HCT116 (cell line): ENCODE data around the gene AURKAIP1. TPM values are rescaled to one million over a fixed set of nuclear protein-coding genes. Genes with fewer than 3 reads are reported as not detected.
A peak's percentile ranks its signal among the peaks of the same experiment; 100 is the strongest.

Experiments
- ATAC-seq: fragments of 200-7000 bp; cut with Tn5 transposase; 2 replicates; pipeline ENCODE4 v1.9.1; 2020; ENCODE audit warnings: mild to moderate bottlenecking, moderate library complexity
- BruUV-seq: library from RNA; stranded (reverse); fragments of 400-500 nt; replicated peaks from 2 replicates; lab custom pipeline; 2021; lab: Mats Ljungman, UMichigan
- CTCF ChIA-PET: fragments of 300-600 bp; sonication (Branson Sonifier 250); formaldehyde crosslinking; loops from one replicate; lab custom pipeline; 2021; ENCODE audit warnings: antibody characterized with exemption; lab: Charles Lee
- POLR2A ChIA-PET: fragments of 300-600, 350-600 bp; sonication (Branson Sonifier 250); formaldehyde crosslinking; loops from one replicate; lab custom pipeline; 2021; ENCODE audit warnings: antibody characterized with exemption; lab: Charles Lee
- RAD21 ChIA-PET, 2 experiments: fragments of 300-600 bp; sonication (Branson Sonifier 250); formaldehyde crosslinking; loops; one replicate each; lab custom pipeline; 2023; ENCODE audit warnings: low total read pairs in 2 of 2; ENCODE audit not compliant: uncharacterized antibody in 2 of 2, unreplicated experiment in 2 of 2, low non-redundant PET in 1 of 2; lab: Charles Lee
- DNase-seq: peaks from one replicate; pipeline ENCODE4 v3.0.0-alpha.2; 2010; ENCODE audit warnings: low read depth, low spot score
- H2AFZ ChIP-seq: fragments of 200-600 bp; shearing (Covaris generic), sonication (generic); 2 replicates; pipeline ENCODE4 v1.6.1; 2017; ENCODE audit warnings: low read depth, mixed run types, mixed read lengths, antibody characterized with exemption, low read length; ENCODE audit not compliant: poor library complexity, severe bottlenecking
- H3K27ac ChIP-seq: 2 replicates; pipeline ENCODE4 v1.5.1; 2012; ENCODE audit warnings: low read depth, low read length
- H3K27me3 ChIP-seq: fragments of 200-600 bp; sonication (generic); 2 replicates; pipeline ENCODE4 v1.6.1; 2016; ENCODE audit warnings: mixed run types, low read length, mixed read lengths; ENCODE audit not compliant: insufficient read depth
- H3K36me3 ChIP-seq, 2 experiments: fragments of 200-500 bp in 1 of 2; fragments of 200-600 bp in 1 of 2; sonication (Bioruptor generic) in 1 of 2; sonication (generic) in 1 of 2; 2 replicates each; pipeline versions ENCODE4 v1.5.1 to v1.6.1; 2014 to 2016; ENCODE audit warnings: low read length in 2 of 2, inconsistent platforms in 1 of 2, mixed read lengths in 1 of 2, mixed run types in 1 of 2; ENCODE audit not compliant: insufficient read depth in 2 of 2, control insufficient read depth in 1 of 2
- H3K4me1 ChIP-seq, 2 experiments: fragments of 200-600 bp in 1 of 2; sonication (generic) in 1 of 2; 2 replicates each; pipeline versions ENCODE4 v1.5.1 to v1.6.1; 2012 to 2017; ENCODE audit warnings: low read length in 2 of 2, inconsistent platforms in 1 of 2, mild to moderate bottlenecking in 1 of 2, mixed read lengths in 1 of 2, mixed run types in 1 of 2, moderate library complexity in 1 of 2; ENCODE audit not compliant: insufficient read depth in 2 of 2, control insufficient read depth in 1 of 2
- H3K4me2 ChIP-seq: fragments of 200-600 bp; sonication (generic); 2 replicates; pipeline ENCODE4 v1.6.1; 2017; ENCODE audit warnings: mixed run types, low read length, mixed read lengths
- H3K4me3 ChIP-seq, 2 experiments: fragments of 200-600 bp in 1 of 2; sonication (generic) in 1 of 2; replicated peaks in 1 of 2; 2 replicates each; pipeline ENCODE4 v1.5.1; 2011 to 2016; ENCODE audit warnings: low read length in 2 of 2, control low read depth in 1 of 2, low read depth in 1 of 2, mild to moderate bottlenecking in 1 of 2, mixed read lengths in 1 of 2, mixed run types in 1 of 2
- H3K79me2 ChIP-seq: fragments of 200-600 bp; sonication (generic); 2 replicates; pipeline ENCODE4 v1.6.1; 2017; ENCODE audit warnings: mild to moderate bottlenecking, mixed run types, low read length, moderate library complexity, mixed read lengths; ENCODE audit not compliant: insufficient read depth
- H3K9ac ChIP-seq: fragments of 200-600 bp; sonication (generic); 2 replicates; pipeline ENCODE4 v1.6.1; 2016; ENCODE audit warnings: low read length, mixed read lengths
- H3K9me2 ChIP-seq: fragments of 200-600 bp; sonication (generic), shearing (Covaris generic); 2 replicates; pipeline ENCODE4 v1.6.1; 2017; ENCODE audit warnings: mixed run types, mild to moderate bottlenecking, moderate library complexity; ENCODE audit not compliant: insufficient read depth
- H3K9me3 ChIP-seq, 2 experiments: fragments of 200-500 bp in 1 of 2; fragments of 200-600 bp in 1 of 2; sonication (Bioruptor generic) in 1 of 2; sonication (generic) in 1 of 2; 2 replicates each; pipeline ENCODE4 v1.6.1; 2014 to 2017; ENCODE audit warnings: low read length in 2 of 2, mixed read lengths in 2 of 2, inconsistent platforms in 1 of 2, low read depth in 1 of 2, mild to moderate bottlenecking in 1 of 2, mixed run types in 1 of 2, moderate library complexity in 1 of 2; ENCODE audit not compliant: control insufficient read depth in 1 of 2, insufficient read depth in 1 of 2
- H4K20me1 ChIP-seq: fragments of 200-600 bp; sonication (generic), shearing (Covaris generic); 2 replicates; pipeline ENCODE4 v1.6.1; 2017; ENCODE audit warnings: mixed run types, mild to moderate bottlenecking, moderate library complexity; ENCODE audit not compliant: insufficient read depth
- CBX3 ChIP-seq: IDR thresholded peaks from 2 replicates; pipeline ENCODE4 v1.6.1; 2012; ENCODE audit warnings: low read depth
- CEBPB ChIP-seq: IDR thresholded peaks from 2 replicates; pipeline ENCODE4 v1.6.1; 2012; ENCODE audit warnings: low read depth
- EGR1 ChIP-seq: IDR thresholded peaks from 2 replicates; pipeline ENCODE4 v1.6.1; 2012; ENCODE audit warnings: low read depth
- ELF1 ChIP-seq: IDR thresholded peaks from 2 replicates; pipeline ENCODE4 v1.6.1; 2012; ENCODE audit warnings: low read depth, borderline replicate concordance
- EZH2phosphoT487 ChIP-seq: fragments of 200-600 bp; IDR thresholded peaks from 2 replicates; pipeline ENCODE4 v1.6.1; 2018; ENCODE audit warnings: antibody characterized with exemption, borderline replicate concordance
- JUND ChIP-seq: IDR thresholded peaks from 2 replicates; pipeline ENCODE4 v1.6.1; 2012
- POLR2A ChIP-seq: IDR thresholded peaks from 2 replicates; pipeline ENCODE4 v1.7.0; 2011; ENCODE audit warnings: borderline replicate concordance; ENCODE audit not compliant: insufficient read depth, insufficient read length; ENCODE audit errors: extremely low read depth
- POLR2AphosphoS5 ChIP-seq: IDR thresholded peaks from 2 replicates; pipeline ENCODE4 v1.6.1; 2011; ENCODE audit warnings: mild to moderate bottlenecking, low read depth, low read length, moderate library complexity
- RAD21 ChIP-seq: IDR thresholded peaks from 2 replicates; pipeline ENCODE4 v1.6.1; 2012; ENCODE audit warnings: low read depth, mild to moderate bottlenecking
- SIN3A ChIP-seq: IDR thresholded peaks from 2 replicates; pipeline ENCODE4 v1.6.1; 2012; ENCODE audit warnings: low read depth
- ZFX ChIP-seq: fragments of 450-650 bp; IDR thresholded peaks from 2 replicates; pipeline ENCODE4 v1.6.1; 2017
- intact Hi-C: fragments of 100-400 bp; cut with micrococcal nuclease; formaldehyde crosslinking; loops from 2 replicates; pipeline ENCODE4 v1.10.0; 2022
- total RNA-seq: library from RNA; stranded (reverse); gene quantifications from one replicate; pipeline ENCODE4 v1.2.1, GENCODE V29; 2021; ENCODE audit not compliant: unreplicated experiment
- TF ChIP-seq, protein P1 (sequence below): IDR thresholded peaks from 2 replicates; pipeline ENCODE4 v1.6.1; 2012; ENCODE audit warnings: low read depth
- TF ChIP-seq, protein P2 (sequence below): IDR thresholded peaks from 2 replicates; pipeline ENCODE4 v1.6.1; 2011; ENCODE audit warnings: mild to moderate bottlenecking, low read length, moderate library complexity; ENCODE audit not compliant: insufficient replicate concordance; ENCODE audit errors: extremely low read depth
- TF ChIP-seq, protein P3 (sequence below): IDR thresholded peaks from 2 replicates; pipeline ENCODE4 v1.6.1; 2012

AURKAIP1 gene
- total RNA-seq, 1 experiment from 2014 or later = 200 TPM

DNA sequence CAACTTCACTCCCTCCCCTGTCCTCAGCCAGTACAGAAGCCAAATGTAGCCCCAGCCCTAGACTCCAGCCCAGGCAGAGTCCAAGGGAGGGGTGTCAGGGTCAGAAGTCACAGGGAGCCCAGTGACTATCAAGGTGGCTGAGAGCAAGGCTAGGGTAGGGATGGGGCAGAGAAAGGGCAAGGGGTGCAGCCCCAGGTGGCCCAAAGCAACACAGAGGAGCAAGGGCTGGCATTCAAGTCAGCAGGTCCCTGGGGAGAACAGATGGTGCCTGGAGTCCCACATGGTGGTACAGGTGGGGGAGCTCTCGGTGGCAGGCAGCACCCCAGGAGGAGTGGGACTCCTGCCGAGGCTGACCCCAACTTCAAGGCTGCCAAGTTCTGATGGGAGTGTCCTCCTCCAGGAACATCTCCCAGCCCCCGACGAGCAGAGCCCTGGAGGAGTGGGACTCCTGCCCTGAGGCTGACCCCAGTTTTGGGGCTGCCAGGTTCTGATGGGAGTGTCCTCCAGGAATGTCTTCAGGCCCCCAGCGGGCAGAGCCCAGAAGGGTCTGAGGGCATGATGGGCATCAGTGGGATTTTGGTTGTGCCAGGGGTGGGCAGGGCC lies 22.1 kb downstream of the AURKAIP1 start:
- ATAC-seq = no peak
- ChIA-PET RAD21 (no interaction called here), CTCF (no interaction called here)
- intact Hi-C loops = no loop called here
- no peak for DNase-seq
- no peaks in the 10 kb centered on the region for H3K9me2 ChIP-seq
- no peaks in the 10 kb centered on the region for H3K27me3 ChIP-seq
- peaks cover 10% of the 10 kb centered on the region for H3K79me2 ChIP-seq
- TF ChIP-seq, protein P1, sequence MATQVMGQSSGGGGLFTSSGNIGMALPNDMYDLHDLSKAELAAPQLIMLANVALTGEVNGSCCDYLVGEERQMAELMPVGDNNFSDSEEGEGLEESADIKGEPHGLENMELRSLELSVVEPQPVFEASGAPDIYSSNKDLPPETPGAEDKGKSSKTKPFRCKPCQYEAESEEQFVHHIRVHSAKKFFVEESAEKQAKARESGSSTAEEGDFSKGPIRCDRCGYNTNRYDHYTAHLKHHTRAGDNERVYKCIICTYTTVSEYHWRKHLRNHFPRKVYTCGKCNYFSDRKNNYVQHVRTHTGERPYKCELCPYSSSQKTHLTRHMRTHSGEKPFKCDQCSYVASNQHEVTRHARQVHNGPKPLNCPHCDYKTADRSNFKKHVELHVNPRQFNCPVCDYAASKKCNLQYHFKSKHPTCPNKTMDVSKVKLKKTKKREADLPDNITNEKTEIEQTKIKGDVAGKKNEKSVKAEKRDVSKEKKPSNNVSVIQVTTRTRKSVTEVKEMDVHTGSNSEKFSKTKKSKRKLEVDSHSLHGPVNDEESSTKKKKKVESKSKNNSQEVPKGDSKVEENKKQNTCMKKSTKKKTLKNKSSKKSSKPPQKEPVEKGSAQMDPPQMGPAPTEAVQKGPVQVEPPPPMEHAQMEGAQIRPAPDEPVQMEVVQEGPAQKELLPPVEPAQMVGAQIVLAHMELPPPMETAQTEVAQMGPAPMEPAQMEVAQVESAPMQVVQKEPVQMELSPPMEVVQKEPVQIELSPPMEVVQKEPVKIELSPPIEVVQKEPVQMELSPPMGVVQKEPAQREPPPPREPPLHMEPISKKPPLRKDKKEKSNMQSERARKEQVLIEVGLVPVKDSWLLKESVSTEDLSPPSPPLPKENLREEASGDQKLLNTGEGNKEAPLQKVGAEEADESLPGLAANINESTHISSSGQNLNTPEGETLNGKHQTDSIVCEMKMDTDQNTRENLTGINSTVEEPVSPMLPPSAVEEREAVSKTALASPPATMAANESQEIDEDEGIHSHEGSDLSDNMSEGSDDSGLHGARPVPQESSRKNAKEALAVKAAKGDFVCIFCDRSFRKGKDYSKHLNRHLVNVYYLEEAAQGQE = no peak
- TF ChIP-seq SIN3A (no peak), CBX3 (no peak), RAD21 (no peak), CEBPB (no peak), JUND (no peak), POLR2A (no peak), ZFX (no peak), EGR1 (no peak), POLR2AphosphoS5 (no peak), ELF1 (no peak), EZH2phosphoT487 (no peak)
- TF ChIP-seq, protein P2, sequence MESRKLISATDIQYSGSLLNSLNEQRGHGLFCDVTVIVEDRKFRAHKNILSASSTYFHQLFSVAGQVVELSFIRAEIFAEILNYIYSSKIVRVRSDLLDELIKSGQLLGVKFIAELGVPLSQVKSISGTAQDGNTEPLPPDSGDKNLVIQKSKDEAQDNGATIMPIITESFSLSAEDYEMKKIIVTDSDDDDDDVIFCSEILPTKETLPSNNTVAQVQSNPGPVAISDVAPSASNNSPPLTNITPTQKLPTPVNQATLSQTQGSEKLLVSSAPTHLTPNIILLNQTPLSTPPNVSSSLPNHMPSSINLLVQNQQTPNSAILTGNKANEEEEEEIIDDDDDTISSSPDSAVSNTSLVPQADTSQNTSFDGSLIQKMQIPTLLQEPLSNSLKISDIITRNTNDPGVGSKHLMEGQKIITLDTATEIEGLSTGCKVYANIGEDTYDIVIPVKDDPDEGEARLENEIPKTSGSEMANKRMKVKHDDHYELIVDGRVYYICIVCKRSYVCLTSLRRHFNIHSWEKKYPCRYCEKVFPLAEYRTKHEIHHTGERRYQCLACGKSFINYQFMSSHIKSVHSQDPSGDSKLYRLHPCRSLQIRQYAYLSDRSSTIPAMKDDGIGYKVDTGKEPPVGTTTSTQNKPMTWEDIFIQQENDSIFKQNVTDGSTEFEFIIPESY = no peak
- TF ChIP-seq, protein P3, sequence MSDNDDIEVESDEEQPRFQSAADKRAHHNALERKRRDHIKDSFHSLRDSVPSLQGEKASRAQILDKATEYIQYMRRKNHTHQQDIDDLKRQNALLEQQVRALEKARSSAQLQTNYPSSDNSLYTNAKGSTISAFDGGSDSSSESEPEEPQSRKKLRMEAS = no peak
- TF ChIP-seq, all 23 proteins: peak for 0
- no peaks in the 10 kb centered on the region for H3K36me3 ChIP-seq
- no peaks in the 10 kb centered on the region for H4K20me1 ChIP-seq
- H3K4me2 ChIP-seq = peak overlapping the region; percentile 40
- BruUV-seq = no TSS peak
- POLR2A ChIA-PET = no interaction called here
- no peak overlapping the region for H2AFZ ChIP-seq
- no peak overlapping the region for H3K27ac ChIP-seq
- H3K4me3 ChIP-seq = no peak overlapping the region
- H3K9me3 ChIP-seq = no peaks in the 10 kb centered on the region
- H3K9ac ChIP-seq = no peak overlapping the region
- peaks cover 10 to 41% of the 10 kb centered on the region in 2 experiments for H3K4me1 ChIP-seq
